Measurements from ENCODE around the gene GSE1.

DNA sequence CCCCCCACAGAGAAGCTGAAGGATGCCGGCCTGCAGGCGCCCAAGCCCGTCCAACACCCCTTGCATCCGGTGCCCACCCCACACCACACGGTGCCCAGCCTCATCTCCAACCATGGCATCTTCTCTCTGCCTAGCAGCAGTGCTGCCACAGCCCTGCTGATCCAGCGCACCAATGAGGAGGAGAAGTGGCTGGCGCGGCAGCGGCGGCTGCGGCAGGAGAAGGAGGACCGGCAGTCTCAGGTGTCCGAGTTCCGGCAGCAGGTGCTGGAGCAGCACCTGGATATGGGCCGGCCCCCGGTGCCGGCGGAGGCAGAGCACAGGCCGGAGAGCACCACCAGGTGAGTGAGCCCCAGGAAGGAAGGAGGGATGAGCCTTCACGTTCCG lies 44.1 kb downstream of the GSE1 start:
- TF ChIP-seq, protein P1, sequence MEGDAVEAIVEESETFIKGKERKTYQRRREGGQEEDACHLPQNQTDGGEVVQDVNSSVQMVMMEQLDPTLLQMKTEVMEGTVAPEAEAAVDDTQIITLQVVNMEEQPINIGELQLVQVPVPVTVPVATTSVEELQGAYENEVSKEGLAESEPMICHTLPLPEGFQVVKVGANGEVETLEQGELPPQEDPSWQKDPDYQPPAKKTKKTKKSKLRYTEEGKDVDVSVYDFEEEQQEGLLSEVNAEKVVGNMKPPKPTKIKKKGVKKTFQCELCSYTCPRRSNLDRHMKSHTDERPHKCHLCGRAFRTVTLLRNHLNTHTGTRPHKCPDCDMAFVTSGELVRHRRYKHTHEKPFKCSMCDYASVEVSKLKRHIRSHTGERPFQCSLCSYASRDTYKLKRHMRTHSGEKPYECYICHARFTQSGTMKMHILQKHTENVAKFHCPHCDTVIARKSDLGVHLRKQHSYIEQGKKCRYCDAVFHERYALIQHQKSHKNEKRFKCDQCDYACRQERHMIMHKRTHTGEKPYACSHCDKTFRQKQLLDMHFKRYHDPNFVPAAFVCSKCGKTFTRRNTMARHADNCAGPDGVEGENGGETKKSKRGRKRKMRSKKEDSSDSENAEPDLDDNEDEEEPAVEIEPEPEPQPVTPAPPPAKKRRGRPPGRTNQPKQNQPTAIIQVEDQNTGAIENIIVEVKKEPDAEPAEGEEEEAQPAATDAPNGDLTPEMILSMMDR (IDR thresholded peaks at IDR 0.05), result no peak
- no peak for TF ChIP-seq POLR2AphosphoS5 (IDR thresholded peaks at IDR 0.05)
